ENCODE measurements around the gene MAK.
A peak's percentile ranks its signal among the peaks of the same experiment; 100 is the strongest.
"Not testable (repeated sequence)": the region's sequence is repeated elsewhere in the genome, so short reads cannot be mapped to it uniquely, and the experiment has no call there.

Gene MAK

GRCh38 chr6:10853849-10854300 is 15.5 kb upstream of the MAK start:
- DNase-seq (ENCODE audit: low read depth) = not testable (repeated sequence)

- DNase-seq (ENCODE audit: low read depth) = no peak
These were observed 14.1 kb upstream of the MAK start for GRCh38 chr6:10852361-10852960.

GRCh38 chr6:10850728-10851127 is 12.4 kb upstream of the MAK start:
- DNase-seq (ENCODE audit: low read depth) = no peak

- no peak for DNase-seq (ENCODE audit: low read depth)
These were observed 11.6 kb upstream of the MAK start for GRCh38 chr6:10849901-10850300.

- no peak for DNase-seq (ENCODE audit: low read depth)
These were observed 9.3 kb upstream of the MAK start for GRCh38 chr6:10847684-10848083.

GRCh38 chr6:10843554-10843953 is 5.2 kb upstream of the MAK start:
- no peak for DNase-seq (ENCODE audit: low read depth)

- DNase-seq (ENCODE audit: low read depth) = no peak
These were observed 525 bp upstream of the MAK start for GRCh38 chr6:10838794-10839333.

- DNase-seq (ENCODE audit: low read depth) = no peak
These were observed 731 bp downstream of the MAK start for GRCh38 chr6:10837622-10837994.

- DNase-seq (ENCODE audit: low read depth) = no peak
These were observed 1.2 kb downstream of the MAK start for GRCh38 chr6:10837009-10837621.

- no peak for DNase-seq (ENCODE audit: low read depth)
These were observed 3.5 kb downstream of the MAK start for GRCh38 chr6:10834823-10835222.

GRCh38 chr6:10831609-10832008 is 6.7 kb downstream of the MAK start:
- DNase-seq (ENCODE audit: low read depth) = no peak

GRCh38 chr6:10824819-10825218 is 13.5 kb downstream of the MAK start:
- DNase-seq (ENCODE audit: low read depth) = no peak

GRCh38 chr6:10824297-10824696 is 14.0 kb downstream of the MAK start:
- DNase-seq (ENCODE audit: low read depth) = no peak

- DNase-seq (ENCODE audit: low read depth) = not testable (repeated sequence)
These were observed 24.2 kb downstream of the MAK start for GRCh38 chr6:10814176-10814575.

GRCh38 chr6:10809098-10809497 is 29.2 kb downstream of the MAK start:
- DNase-seq (ENCODE audit: low read depth) = no peak

GRCh38 chr6:10808376-10808775 is 30.0 kb downstream of the MAK start:
- no peak for DNase-seq (ENCODE audit: low read depth)

GRCh38 chr6:10801224-10801848 is 37.0 kb downstream of the MAK start:
- DNase-seq (ENCODE audit: low read depth) = peak; percentile 46

- no peak for DNase-seq (ENCODE audit: low read depth)
These were observed 37.5 kb downstream of the MAK start for GRCh38 chr6:10800810-10801209.

GRCh38 chr6:10794239-10794638 is 44.1 kb downstream of the MAK start:
- DNase-seq (ENCODE audit: low read depth) = no peak

- DNase-seq (ENCODE audit: low read depth) = no peak
These were observed 44.6 kb downstream of the MAK start for GRCh38 chr6:10793695-10794094.

GRCh38 chr6:10793035-10793434 is 45.3 kb downstream of the MAK start:
- no peak for DNase-seq (ENCODE audit: low read depth)

GRCh38 chr6:10792101-10792500 is 46.2 kb downstream of the MAK start:
- DNase-seq (ENCODE audit: low read depth) = no peak

GRCh38 chr6:10791673-10792072 is 46.7 kb downstream of the MAK start:
- DNase-seq (ENCODE audit: low read depth) = no peak

All from activated T-helper 1 cell treated with Interleukin-2 at 50 U/mL for 16 hours (primary cell).